ENCODE data around the gene PIGP.

GRCh38 chr21:37074197-37074510, 1.3 kb upstream of the PIGP start:
- no peak for TF ChIP-seq CTCF (IDR thresholded peaks at IDR 0.05)
- no peak for TF ChIP-seq POLR2A (IDR thresholded peaks at IDR 0.05)

Measured in lower leg skin (tissue), 3 donors.